GM23248 (cell line): Measurements from ENCODE around the gene PHETA2. TPM values are rescaled to one million over a fixed set of nuclear protein-coding genes. Genes with fewer than 3 reads are reported as not detected.

ENCODE experiments used
- DNase-seq: peaks from one replicate; pipeline ENCODE4 v3.0.0-alpha.2; 2015
- H2AFZ ChIP-seq: fragments of 200-600 bp; sonication (generic); 2 replicates; pipeline ENCODE4 v1.6.1; 2016; ENCODE audit warnings: antibody characterized with exemption
- H3F3A ChIP-seq: fragments of 200-600 bp; sonication (generic); 2 replicates; pipeline ENCODE4 v1.6.1; 2016; ENCODE audit warnings: mild to moderate bottlenecking, antibody characterized with exemption, mixed run types; ENCODE audit not compliant: insufficient read depth
- H3K27ac ChIP-seq: fragments of 200-600 bp; sonication (generic); 2 replicates; pipeline ENCODE4 v1.5.1; 2016; ENCODE audit warnings: mild to moderate bottlenecking
- H3K27me3 ChIP-seq: fragments of 200-600 bp; sonication (generic); replicated peaks from 2 replicates; pipeline ENCODE4 v1.6.1; 2016; ENCODE audit warnings: mild to moderate bottlenecking; ENCODE audit not compliant: insufficient read depth
- H3K36me3 ChIP-seq: fragments of 200-600 bp; sonication (generic); 2 replicates; pipeline ENCODE4 v1.6.1; 2016; ENCODE audit warnings: low read depth, mild to moderate bottlenecking
- H3K4me1 ChIP-seq: fragments of 200-600 bp; sonication (generic); 2 replicates; pipeline ENCODE4 v1.6.1; 2016; ENCODE audit warnings: mild to moderate bottlenecking; ENCODE audit not compliant: insufficient read depth
- H3K4me2 ChIP-seq: fragments of 200-600 bp; sonication (generic); one replicate; pipeline ENCODE4 v1.6.1; 2016; ENCODE audit warnings: mild to moderate bottlenecking; ENCODE audit not compliant: unreplicated experiment
- H3K4me3 ChIP-seq: fragments of 200-600 bp; sonication (generic); 2 replicates; pipeline ENCODE4 v1.5.1; 2016; ENCODE audit warnings: mild to moderate bottlenecking
- H3K79me2 ChIP-seq: fragments of 200-600 bp; sonication (generic); 2 replicates; pipeline ENCODE4 v1.6.1; 2016; ENCODE audit warnings: mild to moderate bottlenecking; ENCODE audit not compliant: insufficient read depth
- H3K9ac ChIP-seq: fragments of 200-600 bp; sonication (generic); 2 replicates; pipeline ENCODE4 v1.6.1; 2016; ENCODE audit warnings: mild to moderate bottlenecking
- H3K9me2 ChIP-seq: fragments of 200-600 bp; sonication (generic); 2 replicates; pipeline ENCODE4 v1.6.1; 2016; ENCODE audit warnings: mixed run types, mild to moderate bottlenecking, moderate library complexity; ENCODE audit not compliant: insufficient read depth
- H3K9me3 ChIP-seq: fragments of 200-600 bp; sonication (generic); one replicate; pipeline ENCODE4 v1.6.1; 2017; ENCODE audit warnings: low read depth
- H4K20me1 ChIP-seq: fragments of 200-600 bp; sonication (generic); 2 replicates; pipeline ENCODE4 v1.6.0; 2016; ENCODE audit not compliant: insufficient read depth
- EZH2 ChIP-seq: fragments of 200-600 bp; sonication (generic); IDR thresholded peaks from 2 replicates; pipeline ENCODE4 v1.6.1; 2018; ENCODE audit warnings: antibody characterized with exemption, mild to moderate bottlenecking; ENCODE audit not compliant: insufficient read depth, poor library complexity, severe bottlenecking
- EZH2phosphoT487 ChIP-seq: fragments of 200-600 bp; sonication (generic); IDR thresholded peaks from 2 replicates; pipeline ENCODE4 v1.6.1; 2018; ENCODE audit warnings: antibody characterized with exemption, moderate library complexity, mild to moderate bottlenecking, low read depth; ENCODE audit not compliant: insufficient read depth
- WGBS, 2 experiments: methylation state at CpG; one replicate each; pipeline ENCODE4 v1.1.6; 2015 to 2017; ENCODE audit warnings: low lambda C conversion rate in 2 of 2, low coverage in 1 of 2; ENCODE audit errors: missing lambda C conversion rate in 2 of 2; 5-methylcytosine and 5-hydroxymethylcytosine counted together
- in situ Hi-C: fragments of 300-500 bp; cut with MboI; formaldehyde crosslinking; loops from 2 replicates; pipeline ENCODE4 v1.15.0; 2020
- polyA plus RNA-seq: library from polyadenylated mRNA; unstranded; fragments of >200 nt; fragmentation: Nextera tagmentation; extraction: Ambion mirVana; gene quantifications from 2 replicates; pipeline ENCODE4 v1.2.1, GENCODE V29; 2016
- total RNA-seq: library from RNA; depleted of rRNA; stranded (reverse); fragments of >200 nt; shearing (Covaris generic); gene quantifications from 2 replicates; pipeline ENCODE4 v1.2.3, GENCODE V29; 2014

Gene PHETA2
- total and polyA plus RNA-seq, 2 experiments from 2014 or later: 29.9 to 38.6 TPM

DNA sequence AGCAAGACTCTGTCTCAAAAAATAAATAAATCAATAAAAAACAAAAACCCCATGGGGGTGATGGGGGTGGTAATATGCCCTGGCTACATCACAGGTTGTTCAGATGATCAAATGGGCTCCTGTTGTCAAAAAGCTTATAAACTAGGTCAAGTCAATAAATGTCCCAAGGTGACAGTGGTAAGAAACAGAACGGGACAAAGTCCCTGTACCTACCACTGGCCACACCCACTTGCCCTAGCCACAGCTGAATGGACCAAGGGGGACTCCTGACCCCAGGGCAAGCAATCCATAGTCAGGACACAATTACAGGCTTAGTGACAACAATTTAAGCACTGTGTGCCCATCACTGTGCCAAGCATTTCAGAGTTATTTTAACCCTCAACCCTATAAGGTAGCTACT is 9.4 kb upstream of the PHETA2 start:
- no peak overlapping the region for H3K9ac ChIP-seq
- H3K4me2 ChIP-seq: no peak overlapping the region
- no peaks in the 10 kb centered on the region for H3F3A ChIP-seq
- in situ Hi-C loops: no loop called here
- no peak for TF ChIP-seq EZH2phosphoT487
- TF ChIP-seq EZH2: no peak
- H3K36me3 ChIP-seq: no peaks in the 10 kb centered on the region
- H4K20me1 ChIP-seq: no peaks in the 10 kb centered on the region
- H3K9me3 ChIP-seq: no peaks in the 10 kb centered on the region
- no peak overlapping the region for H3K4me3 ChIP-seq
- WGBS, 2 experiments: 100% methylated on average over 1 of the region's 1 CpG
- H3K27me3 ChIP-seq: no peaks in the 10 kb centered on the region
- H3K4me1 ChIP-seq: peaks cover 2% of the 10 kb centered on the region
- no peaks in the 10 kb centered on the region for H3K9me2 ChIP-seq
- no peaks in the 10 kb centered on the region; the same call in 1 of the 2 replicates for H3K79me2 ChIP-seq
- no peak overlapping the region for H2AFZ ChIP-seq
- H3K27ac ChIP-seq: no peak overlapping the region
- no peak for DNase-seq

DNA sequence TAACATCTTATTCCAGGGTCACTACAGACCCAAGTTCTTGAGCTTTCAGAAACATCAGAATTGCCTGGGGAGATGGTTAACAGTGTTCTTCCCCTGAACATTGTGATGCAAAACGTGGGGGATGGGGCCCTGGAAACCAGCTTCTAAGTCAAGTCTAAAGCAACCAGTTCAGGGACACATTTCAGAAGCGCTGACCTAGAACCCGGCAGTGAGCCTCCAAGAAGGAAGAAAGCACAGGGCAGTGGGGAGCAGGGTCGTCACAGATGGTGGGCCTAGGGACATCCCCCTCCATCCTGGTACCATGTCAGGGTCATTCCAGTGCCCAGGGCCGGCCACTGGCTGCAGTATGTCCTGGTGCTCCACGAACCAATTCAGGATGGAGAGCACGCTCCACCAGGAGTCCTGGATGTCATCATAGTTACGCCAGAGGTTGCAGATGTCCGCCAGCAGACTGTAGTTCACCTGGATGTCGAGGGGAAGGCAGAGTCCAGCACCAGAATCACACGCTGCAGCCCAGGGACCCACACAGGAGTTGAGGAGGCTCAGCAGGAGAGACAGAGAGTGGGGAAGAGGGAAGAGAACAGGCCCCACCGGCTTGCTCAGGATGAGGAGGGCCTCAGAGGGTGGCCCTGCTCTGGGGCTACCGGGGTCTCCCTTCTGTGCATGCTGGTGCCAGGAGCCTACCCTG is 8.5 kb upstream of the PHETA2 start:
- Histone ChIP-seq H3K36me3 (no peaks in the 10 kb centered on the region), H3K27me3 (no peaks in the 10 kb centered on the region), H3K4me2 (no peak overlapping the region), H3K9me3 (no peaks in the 10 kb centered on the region), H3K9me2 (no peaks in the 10 kb centered on the region), H2AFZ (no peak overlapping the region), H3F3A (no peaks in the 10 kb centered on the region), H3K79me2 (no peaks in the 10 kb centered on the region; the same call in 1 of the 2 replicates), H3K27ac (no peak overlapping the region), H3K9ac (no peak overlapping the region), H3K4me1 (peaks cover 7% of the 10 kb centered on the region), H4K20me1 (no peaks in the 10 kb centered on the region), H3K4me3 (no peak overlapping the region)
- in situ Hi-C loops: no loop called here
- WGBS, 2 experiments: 85 to 91% methylated on average over 13 of the region's 13 CpGs
- DNase-seq: no peak
- TF ChIP-seq EZH2phosphoT487 (no peak), EZH2 (no peak)

DNA sequence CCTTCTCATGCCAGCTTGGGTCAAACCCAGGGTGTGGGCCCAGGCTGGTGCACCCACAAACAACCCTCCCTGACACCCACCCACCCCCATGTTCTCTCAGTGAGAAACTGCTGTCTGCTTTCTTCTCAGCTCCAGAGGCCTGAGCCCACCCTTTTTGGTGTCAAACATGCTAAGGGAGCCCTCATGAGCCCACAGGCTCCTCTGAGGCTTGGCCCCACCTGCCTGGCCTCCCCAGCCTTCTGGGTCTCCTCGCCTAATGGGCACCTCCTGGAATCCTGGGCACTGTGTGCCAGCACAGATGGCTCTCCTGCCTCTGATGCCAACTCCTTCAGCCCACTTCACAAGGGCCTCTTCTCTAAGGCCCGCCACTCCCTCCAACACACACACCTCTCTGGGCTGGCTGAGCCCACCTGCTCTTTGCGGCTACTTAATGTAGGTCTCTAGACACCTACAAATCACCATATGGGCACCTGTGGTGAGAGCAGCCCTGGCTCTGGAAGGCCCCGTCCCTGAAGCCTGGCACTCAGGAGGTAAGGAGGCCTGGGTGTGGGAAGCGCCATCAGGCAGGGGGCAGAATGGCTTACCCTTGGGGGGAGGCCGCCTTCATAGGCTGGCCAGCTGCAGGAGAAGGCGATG is 7.8 kb upstream of the PHETA2 start:
- H3K4me1 ChIP-seq: peaks cover 8% of the 10 kb centered on the region
- no peak overlapping the region for H2AFZ ChIP-seq
- H3F3A ChIP-seq: peaks cover 2% of the 10 kb centered on the region; the same call in 1 of the 2 replicates
- WGBS, 2 experiments: 96 to 99% methylated on average over 7 of the region's 7 CpGs
- H3K4me2 ChIP-seq: no peak overlapping the region
- DNase-seq: no peak
- no peak overlapping the region for H3K9ac ChIP-seq
- H3K27me3 ChIP-seq: no peaks in the 10 kb centered on the region
- no peaks in the 10 kb centered on the region; the same call in 1 of the 2 replicates for H3K79me2 ChIP-seq
- no peaks in the 10 kb centered on the region for H3K9me2 ChIP-seq
- no peaks in the 10 kb centered on the region for H4K20me1 ChIP-seq
- in situ Hi-C loops: no loop called here
- no peak overlapping the region for H3K27ac ChIP-seq
- H3K9me3 ChIP-seq: no peaks in the 10 kb centered on the region
- no peak overlapping the region for H3K4me3 ChIP-seq
- no peak for TF ChIP-seq EZH2
- TF ChIP-seq EZH2phosphoT487: no peak
- H3K36me3 ChIP-seq: no peaks in the 10 kb centered on the region

GRCh38 chr22:42066937-42067336 is 7.1 kb upstream of the PHETA2 start:
- Histone ChIP-seq H3K79me2 (no peaks in the 10 kb centered on the region; the same call in 1 of the 2 replicates), H3K4me3 (no peak overlapping the region), H3K9me2 (no peaks in the 10 kb centered on the region), H3K9me3 (no peaks in the 10 kb centered on the region), H4K20me1 (no peaks in the 10 kb centered on the region), H3K36me3 (no peaks in the 10 kb centered on the region), H3K27me3 (no peaks in the 10 kb centered on the region), H3K27ac (no peak overlapping the region), H2AFZ (no peak overlapping the region), H3K9ac (no peak overlapping the region), H3F3A (peaks cover 9% of the 10 kb centered on the region; the same call in 1 of the 2 replicates), H3K4me2 (no peak overlapping the region), H3K4me1 (peaks cover 13% of the 10 kb centered on the region)
- no peak for TF ChIP-seq EZH2phosphoT487
- TF ChIP-seq EZH2: no peak
- in situ Hi-C loops: no loop called here
- DNase-seq: no peak
- WGBS, 2 experiments: 96 to 98% methylated on average over 10 of the region's 10 CpGs
